NCI-H226 (cell line): Measurements from ENCODE around the gene CHCHD5.
A peak's percentile ranks its signal among the peaks of the same experiment; 100 is the strongest.
"Not testable (repeated sequence)": the region's sequence is repeated elsewhere in the genome, so short reads cannot be mapped to it uniquely, and the experiment has no call there.

Experiments
- DNase-seq: peaks from one replicate; pipeline ENCODE4 v3.0.0-alpha.2; 2015

The CHCHD5 gene

GRCh38 chr2:112591413-112591812 is 7.0 kb downstream of the CHCHD5 start:
- no peak for DNase-seq

- no peak for DNase-seq
Observed at GRCh38 chr2:112593736-112594135, 9.3 kb downstream of the CHCHD5 start.

- DNase-seq: no peak
Observed at GRCh38 chr2:112597537-112598322, 13.3 kb downstream of the CHCHD5 start.

- DNase-seq: no peak
Observed at GRCh38 chr2:112600634-112601033, 16.2 kb downstream of the CHCHD5 start.

- no peak for DNase-seq
Observed at GRCh38 chr2:112601754-112602153, 17.3 kb downstream of the CHCHD5 start.

GRCh38 chr2:112602917-112603316 is 18.5 kb downstream of the CHCHD5 start:
- DNase-seq: no peak

GRCh38 chr2:112603731-112604130 is 19.3 kb downstream of the CHCHD5 start:
- no peak for DNase-seq

- DNase-seq: no peak
Observed at GRCh38 chr2:112604952-112605351, 20.5 kb downstream of the CHCHD5 start.

GRCh38 chr2:112605926-112606325 is 21.5 kb downstream of the CHCHD5 start:
- no peak for DNase-seq

- DNase-seq: no peak
Observed at GRCh38 chr2:112606547-112606946, 22.1 kb downstream of the CHCHD5 start.

GRCh38 chr2:112607680-112608438 is 23.4 kb downstream of the CHCHD5 start:
- peak; percentile 35 for DNase-seq

- DNase-seq: not testable (repeated sequence)
Observed at GRCh38 chr2:112609320-112609719, 24.9 kb downstream of the CHCHD5 start.

- not testable (repeated sequence) for DNase-seq
Observed at GRCh38 chr2:112612283-112612682, 27.9 kb downstream of the CHCHD5 start.

GRCh38 chr2:112614201-112614840 is 29.9 kb downstream of the CHCHD5 start:
- DNase-seq: no peak

- no peak for DNase-seq
Observed at GRCh38 chr2:112615051-112615450, 30.6 kb downstream of the CHCHD5 start.

GRCh38 chr2:112615798-112616197 is 31.4 kb downstream of the CHCHD5 start:
- not testable (repeated sequence) for DNase-seq

GRCh38 chr2:112618383-112618782 is 34.0 kb downstream of the CHCHD5 start:
- no peak for DNase-seq

GRCh38 chr2:112621790-112622527 is 37.5 kb downstream of the CHCHD5 start:
- DNase-seq: peak; percentile 80

- DNase-seq: peak; percentile 98
Observed at GRCh38 chr2:112622528-112622849, 38.1 kb downstream of the CHCHD5 start.

- DNase-seq: peak; percentile 96
Observed at GRCh38 chr2:112623913-112624777, 39.7 kb downstream of the CHCHD5 start.

- no peak for DNase-seq
Observed at GRCh38 chr2:112625474-112626114, 41.2 kb downstream of the CHCHD5 start.
